ENCODE measurements around the gene KCNH8.
A peak's percentile ranks its signal among the peaks of the same experiment; 100 is the strongest.
"Not testable (repeated sequence)": the region's sequence is repeated elsewhere in the genome, so short reads cannot be mapped to it uniquely, and the experiment has no call there.

Gene KCNH8

DNA sequence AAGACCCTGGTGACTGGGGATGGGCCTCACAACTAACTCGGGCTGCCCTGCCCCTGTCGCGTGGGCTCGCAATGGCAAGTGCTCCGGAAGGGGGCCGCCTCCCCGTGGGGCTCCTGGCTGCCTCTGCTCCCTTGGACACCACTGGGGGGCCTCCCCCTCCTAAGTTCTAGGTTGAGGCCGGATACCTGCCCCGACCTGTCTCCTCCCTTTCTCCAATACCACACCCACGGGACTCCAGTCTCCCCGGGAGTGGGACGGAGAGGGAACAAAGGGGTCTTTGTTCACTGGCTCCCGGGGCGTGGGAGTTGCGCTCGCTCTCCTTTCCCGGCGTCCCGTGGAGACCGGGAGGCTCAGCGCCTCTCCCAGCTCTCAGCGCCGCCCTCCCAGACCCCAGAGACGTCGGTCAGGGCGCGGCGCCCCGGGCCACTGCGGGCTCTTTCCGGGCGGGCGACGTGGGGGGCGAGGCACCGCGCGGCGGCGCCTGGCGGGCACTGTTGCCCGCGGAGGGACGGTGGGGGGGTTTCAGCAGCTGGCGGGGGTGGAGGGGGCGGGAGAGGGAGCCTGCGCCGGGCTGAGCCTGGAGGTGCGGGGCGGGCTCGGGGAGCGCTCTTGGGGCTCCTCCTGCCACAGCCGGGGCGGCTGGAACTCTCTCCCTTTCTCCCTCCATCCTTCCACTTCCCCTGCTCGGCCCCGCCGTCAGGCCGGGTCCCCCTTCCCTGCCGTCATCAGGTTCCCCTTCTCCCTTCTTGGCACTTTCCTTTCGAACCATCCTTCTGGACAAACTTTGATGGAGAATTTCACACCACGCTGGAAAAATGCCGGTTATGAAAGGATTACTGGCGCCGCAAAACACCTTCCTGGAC, at the start of gene KCNH8:
KCNH8 (plus strand) TSS at position 606 of the 863 bp plus-strand sequence; CDS start at position 816, 210 bp downstream.
- no peak for DNase-seq (ENCODE audit: low read depth in 2 of 3, low spot score in 1 of 3)

GRCh38 chr3:19102654-19103290, 45.5 kb upstream of the KCNH8 start:
- DNase-seq (ENCODE audit: low read depth in 2 of 3, low spot score in 1 of 3) = not testable (repeated sequence)

DNA sequence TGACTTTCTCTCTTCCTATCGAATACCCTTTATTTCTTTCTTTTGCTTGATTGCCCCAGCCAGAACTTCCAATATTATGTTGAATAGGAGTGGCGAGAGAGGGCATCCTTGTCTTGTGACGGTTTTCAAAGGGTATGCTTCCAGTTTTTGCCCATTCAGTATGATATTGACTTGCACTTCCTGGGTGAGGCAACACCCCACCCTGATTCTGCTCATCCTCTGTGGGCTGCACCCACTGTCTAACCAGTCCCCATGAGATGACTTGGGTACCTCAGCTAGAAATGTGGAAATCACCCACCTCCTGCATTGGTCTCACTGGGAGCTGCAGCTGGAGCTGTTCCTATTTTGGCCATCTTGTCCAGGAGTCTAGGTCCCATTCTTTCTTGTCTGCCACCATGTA, 44.8 kb upstream of the KCNH8 start:
- no peak for DNase-seq (ENCODE audit: low read depth in 2 of 3, low spot score in 1 of 3)

DNA sequence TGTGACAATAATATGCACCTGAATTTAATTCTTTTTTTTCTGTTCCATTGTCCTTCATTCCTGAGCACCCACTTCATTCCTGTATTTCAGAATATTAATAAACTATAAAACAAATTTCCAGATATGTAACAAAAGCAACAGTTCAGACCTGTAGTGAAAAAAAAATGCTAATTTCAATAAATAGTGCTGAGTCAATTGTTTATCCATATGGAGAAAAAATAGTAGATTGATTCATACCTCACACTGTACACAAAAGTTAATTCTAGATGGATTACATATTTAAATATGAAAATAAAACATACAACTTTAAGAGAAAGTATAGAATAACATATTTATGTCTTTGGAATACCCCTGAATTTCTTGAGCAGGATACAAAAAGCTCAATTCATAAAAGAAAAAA, 43.9 kb upstream of the KCNH8 start:
- no peak for DNase-seq (ENCODE audit: low read depth in 2 of 3, low spot score in 1 of 3)

DNA sequence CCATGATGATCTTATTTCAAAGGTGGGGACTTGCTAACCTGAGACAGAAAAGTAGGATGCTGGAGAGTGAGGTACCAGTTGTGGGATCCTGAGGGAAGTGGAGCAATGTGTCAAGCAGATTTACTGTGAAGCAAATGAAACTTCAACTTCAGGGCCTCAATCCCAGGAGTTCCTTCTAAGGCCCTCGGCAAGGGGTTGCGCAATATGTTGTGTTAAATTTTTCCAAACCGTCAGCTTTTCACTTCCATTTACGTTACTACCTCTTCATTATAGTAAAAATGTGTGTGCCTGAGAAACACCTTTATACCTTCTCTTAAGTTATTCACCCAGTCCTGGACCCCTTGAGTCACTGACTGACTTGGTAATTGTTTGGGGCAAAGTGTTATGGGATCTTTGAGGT, 42.5 kb upstream of the KCNH8 start:
- no peak for DNase-seq (ENCODE audit: low read depth in 2 of 3, low spot score in 1 of 3)

GRCh38 chr3:19106307-19106706, 42.0 kb upstream of the KCNH8 start:
- DNase-seq (ENCODE audit: low read depth in 2 of 3, low spot score in 1 of 3) = no peak

- DNase-seq (ENCODE audit: low read depth in 2 of 3, low spot score in 1 of 3) = no peak
These were observed 40.6 kb upstream of the KCNH8 start for GRCh38 chr3:19107719-19108118.

DNA sequence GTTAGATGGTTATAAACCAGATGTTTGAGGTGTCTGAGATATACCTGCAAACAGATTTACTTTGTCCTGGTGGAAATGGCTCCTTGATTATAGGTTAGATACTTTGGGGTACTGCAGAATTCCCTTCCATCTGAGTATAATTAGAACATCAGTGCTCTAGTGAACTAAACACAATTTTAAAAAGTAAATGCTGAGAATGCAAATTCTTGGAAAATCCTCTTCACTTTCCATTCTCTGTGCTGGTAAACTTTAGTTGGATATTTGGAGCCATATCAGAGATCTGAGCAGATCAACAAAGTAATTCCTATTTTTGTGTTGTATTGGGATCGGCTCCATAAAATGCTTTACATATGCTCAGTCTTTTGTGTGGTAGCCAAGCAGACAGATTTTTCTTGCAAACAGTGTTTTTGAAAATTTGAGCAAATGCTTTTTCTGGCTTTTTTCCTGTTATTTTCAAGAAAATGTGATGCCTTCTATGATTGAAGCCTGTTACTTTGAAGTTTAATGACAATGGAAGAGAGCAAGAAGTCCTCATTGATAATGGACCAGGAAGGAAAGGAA, 37.9 kb upstream of the KCNH8 start:
- DNase-seq (ENCODE audit: low read depth in 2 of 3, low spot score in 1 of 3) = no peak

DNA sequence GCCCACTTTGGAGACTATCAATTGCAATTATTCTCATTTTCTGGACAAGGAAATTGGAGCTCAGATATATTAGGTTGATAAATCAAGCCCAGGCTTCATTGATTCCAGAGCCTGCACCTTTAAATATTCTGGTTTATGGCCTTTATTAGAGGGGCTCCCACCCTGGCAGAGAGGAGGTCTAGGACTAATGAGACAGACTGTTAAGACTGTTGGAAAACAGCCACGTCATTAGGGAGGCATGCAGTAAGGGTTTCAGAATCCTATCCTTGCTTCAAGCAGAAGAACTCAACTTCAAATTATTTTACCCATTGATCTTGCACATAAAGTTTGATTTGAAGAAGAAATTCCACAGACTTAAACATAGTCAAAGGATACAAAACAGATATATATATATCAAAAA, 33.8 kb upstream of the KCNH8 start:
- no peak for DNase-seq (ENCODE audit: low read depth in 2 of 3, low spot score in 1 of 3)

DNA sequence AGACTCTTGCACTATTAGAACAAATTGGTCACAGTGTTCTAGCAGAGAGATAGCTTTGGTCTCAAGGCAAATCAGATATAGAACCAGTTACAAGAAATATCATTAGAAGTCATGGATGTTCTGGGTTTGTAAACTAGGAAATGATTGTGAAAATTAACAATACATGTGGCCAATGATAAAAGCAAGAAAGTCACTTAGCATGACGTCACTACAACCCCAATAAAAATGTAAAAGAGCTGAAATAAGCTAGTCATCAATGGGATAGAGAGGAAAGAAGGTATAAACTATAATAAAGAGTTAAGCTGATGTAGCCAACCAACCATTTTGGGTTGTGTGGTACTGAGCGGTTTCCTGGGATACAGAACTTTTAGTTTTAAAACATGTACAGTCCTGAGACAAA, 32.1 kb upstream of the KCNH8 start:
- DNase-seq (ENCODE audit: low read depth in 2 of 3, low spot score in 1 of 3) = no peak

GRCh38 chr3:19124752-19125151, 23.6 kb upstream of the KCNH8 start:
- no peak for DNase-seq (ENCODE audit: low read depth in 2 of 3, low spot score in 1 of 3)

DNA sequence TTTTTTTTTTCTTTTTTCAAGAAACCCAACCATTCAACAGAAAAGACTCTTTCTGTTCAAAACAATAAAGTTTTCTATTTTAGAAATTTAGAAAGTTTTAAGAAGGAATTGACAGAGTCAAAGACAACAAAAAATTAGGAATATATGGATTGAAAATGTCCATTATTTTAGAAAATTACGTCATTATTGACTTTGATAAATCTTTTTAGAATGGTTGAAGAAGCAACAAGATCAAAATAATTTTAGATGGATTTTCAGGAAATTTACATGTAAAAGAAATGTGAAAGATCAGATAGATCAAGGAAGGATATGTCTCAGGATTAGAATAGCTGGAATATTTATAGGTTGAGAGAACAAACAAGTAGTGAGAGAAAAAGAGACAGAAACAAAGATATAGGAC, 8.4 kb upstream of the KCNH8 start:
- DNase-seq (ENCODE audit: low read depth in 2 of 3, low spot score in 1 of 3) = no peak

- DNase-seq (ENCODE audit: low read depth in 2 of 3, low spot score in 1 of 3) = peak in 2 of 3 donors; percentile 25 to 29
These were observed 1.3 kb upstream of the KCNH8 start for GRCh38 chr3:19146685-19147650.

DNA sequence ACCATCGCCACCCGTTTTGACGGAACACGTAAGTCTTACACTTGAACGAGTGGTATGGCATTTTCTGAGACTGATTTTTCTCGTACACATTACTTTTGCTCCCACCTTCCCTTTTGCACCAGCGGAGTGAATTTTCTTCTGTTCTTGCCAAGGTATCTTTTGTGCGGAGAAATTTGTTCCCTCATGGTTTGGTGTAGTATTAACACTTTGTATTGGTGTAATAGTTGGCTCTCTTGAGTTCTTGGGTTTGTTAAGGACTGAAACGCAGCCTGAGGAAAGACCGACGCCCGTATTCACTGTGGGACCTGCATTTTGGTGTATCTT, 420 bp downstream of the KCNH8 start:
- DNase-seq (ENCODE audit: low read depth in 2 of 3, low spot score in 1 of 3) = no peak

- peak in 1 of 3 donors; percentile 5 for DNase-seq (ENCODE audit: low read depth in 2 of 3, low spot score in 1 of 3)
These were observed 1.1 kb downstream of the KCNH8 start for GRCh38 chr3:19149368-19149767.

- no peak for DNase-seq (ENCODE audit: low read depth in 2 of 3, low spot score in 1 of 3)
These were observed 2.9 kb downstream of the KCNH8 start for GRCh38 chr3:19151171-19151570.

DNA sequence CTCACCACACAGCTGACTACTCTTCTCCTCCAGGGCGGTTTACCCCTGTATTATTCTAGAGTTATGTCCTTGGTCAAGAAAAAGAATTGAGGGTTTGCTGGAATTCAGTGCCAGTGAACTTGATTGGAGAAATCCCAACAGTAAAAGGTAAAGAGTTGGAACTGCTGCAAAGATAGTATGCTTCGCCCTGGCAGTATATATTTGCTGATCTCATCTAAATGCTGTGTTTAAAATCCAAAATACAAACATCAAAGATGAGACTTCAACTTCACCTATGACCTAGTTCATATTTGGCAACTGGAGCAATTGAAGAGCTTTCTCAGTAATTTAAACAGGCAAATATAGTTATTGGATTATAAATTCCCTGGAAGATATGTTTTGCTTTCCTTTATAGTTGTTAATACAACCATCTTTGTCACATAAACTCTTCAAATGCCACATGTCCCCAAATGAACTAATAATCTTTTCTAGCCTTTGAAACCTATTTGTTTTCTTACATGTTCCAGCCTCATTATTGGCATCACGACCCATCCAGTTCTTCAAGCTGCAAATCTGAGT, 6.5 kb downstream of the KCNH8 start:
- no peak for DNase-seq (ENCODE audit: low read depth in 2 of 3, low spot score in 1 of 3)

- DNase-seq (ENCODE audit: low read depth in 2 of 3, low spot score in 1 of 3) = no peak
These were observed 7.1 kb downstream of the KCNH8 start for GRCh38 chr3:19155375-19155774.

DNA sequence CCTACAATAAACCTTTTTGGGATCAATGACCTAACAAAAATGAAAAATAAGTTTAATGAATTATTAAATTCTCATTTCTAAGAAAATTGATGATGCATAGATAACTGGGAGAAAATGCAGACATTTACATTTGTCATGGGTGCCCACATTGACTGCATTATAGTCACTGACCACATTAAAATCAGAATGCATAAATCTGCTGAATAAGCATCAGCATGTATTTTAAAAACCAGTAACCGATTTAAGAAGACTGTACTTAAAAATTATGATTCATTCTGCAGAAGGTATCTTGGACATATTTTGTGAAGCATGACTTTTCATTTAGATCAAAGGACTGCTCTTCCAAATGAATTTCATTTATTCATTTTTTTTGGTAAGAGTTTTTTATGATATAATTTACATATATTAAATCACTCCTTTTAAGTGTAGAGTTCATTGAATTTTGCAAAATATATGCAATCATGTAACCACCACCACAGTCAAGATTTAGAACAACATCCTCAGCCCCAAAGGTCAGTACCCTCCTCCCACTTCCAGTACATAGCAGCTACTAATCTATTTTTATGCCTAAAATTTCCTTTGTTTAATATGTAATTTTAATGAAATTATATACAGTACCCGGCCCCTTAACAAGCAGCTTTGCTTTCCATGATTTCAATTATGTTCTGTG, 11.8 kb downstream of the KCNH8 start:
- DNase-seq (ENCODE audit: low read depth in 2 of 3, low spot score in 1 of 3) = no peak

DNA sequence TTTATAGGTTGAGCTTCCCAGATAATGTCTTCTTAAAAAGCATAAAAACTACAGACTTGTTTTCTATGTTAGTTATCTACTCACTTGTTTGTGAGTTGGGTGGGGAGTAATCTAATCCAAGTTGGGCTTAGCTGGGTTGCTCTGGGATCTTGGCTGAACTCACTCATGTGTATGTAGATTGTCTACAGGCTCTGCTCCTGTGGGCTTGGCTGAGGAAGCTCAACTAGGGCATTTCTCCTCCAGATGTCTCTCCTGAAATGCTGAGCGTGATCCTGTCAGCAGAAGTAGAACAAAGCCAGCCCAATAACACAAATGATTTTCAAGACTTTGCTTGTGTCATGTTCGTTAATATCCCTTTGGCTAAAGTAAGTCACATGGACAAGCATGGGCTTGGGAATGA, 17.3 kb downstream of the KCNH8 start:
- no peak for DNase-seq (ENCODE audit: low read depth in 2 of 3, low spot score in 1 of 3)
